GDM1 (cell line): ENCODE data around the gene SYCN.

Source experiments
- DNase-seq: peaks from one replicate; lab custom pipeline; 2025; lab: John Stamatoyannopoulos, UW

The SYCN gene

GRCh38 chr19:39194832-39195542 is 9.1 kb downstream of the SYCN start:
- no peak for DNase-seq

GRCh38 chr19:39193803-39194202 is 10.3 kb downstream of the SYCN start:
- DNase-seq = no peak

- no peak for DNase-seq
Measured at GRCh38 chr19:39192846-39193245, 11.2 kb downstream of the SYCN start.

- DNase-seq = no peak
Measured at GRCh38 chr19:39190768-39191167, 13.3 kb downstream of the SYCN start.

- DNase-seq = no peak
Measured at GRCh38 chr19:39188960-39189359, 15.1 kb downstream of the SYCN start.

- no peak for DNase-seq
Measured at GRCh38 chr19:39187552-39187943, 16.5 kb downstream of the SYCN start.

- no peak for DNase-seq
Measured at GRCh38 chr19:39186391-39186790, 17.7 kb downstream of the SYCN start.

- DNase-seq = no peak
Measured at GRCh38 chr19:39183104-39183503, 21.0 kb downstream of the SYCN start.

GRCh38 chr19:39182174-39182505 is 21.9 kb downstream of the SYCN start:
- no peak for DNase-seq

- DNase-seq = no peak
Measured at GRCh38 chr19:39181500-39182173, 22.4 kb downstream of the SYCN start.

- no peak for DNase-seq
Measured at GRCh38 chr19:39180749-39181148, 23.3 kb downstream of the SYCN start.

GRCh38 chr19:39179754-39180153 is 24.3 kb downstream of the SYCN start:
- DNase-seq = no peak

- no peak for DNase-seq
Measured at GRCh38 chr19:39178296-39179006, 25.6 kb downstream of the SYCN start.

- DNase-seq = no peak
Measured at GRCh38 chr19:39177736-39178135, 26.3 kb downstream of the SYCN start.

- DNase-seq = no peak
Measured at GRCh38 chr19:39177110-39177699, 26.9 kb downstream of the SYCN start.

- DNase-seq = no peak
Measured at GRCh38 chr19:39175564-39175963, 28.5 kb downstream of the SYCN start.

GRCh38 chr19:39174558-39175544 is 29.2 kb downstream of the SYCN start:
- no peak for DNase-seq

- DNase-seq = no peak
Measured at GRCh38 chr19:39174142-39174541, 29.9 kb downstream of the SYCN start.

GRCh38 chr19:39173502-39173991 is 30.5 kb downstream of the SYCN start:
- DNase-seq = no peak

GRCh38 chr19:39172700-39173501 is 31.2 kb downstream of the SYCN start:
- no peak for DNase-seq
